NCI-H146 (cell line): ENCODE data around the gene FAM124B.
"Not testable (repeated sequence)": the region's sequence is repeated elsewhere in the genome, so short reads cannot be mapped to it uniquely, and the experiment has no call there.

ENCODE experiments used
- DNase-seq: peaks from one replicate; lab custom pipeline; 2025; lab: John Stamatoyannopoulos, UW

FAM124B gene

GRCh38 chr2:224413381-224413780 is 11.5 kb upstream of the FAM124B start:
- no peak for DNase-seq

GRCh38 chr2:224412141-224413015 is 10.5 kb upstream of the FAM124B start:
- no peak for DNase-seq

- DNase-seq = no peak
Observed at GRCh38 chr2:224410946-224411561, 9.1 kb upstream of the FAM124B start.

DNA sequence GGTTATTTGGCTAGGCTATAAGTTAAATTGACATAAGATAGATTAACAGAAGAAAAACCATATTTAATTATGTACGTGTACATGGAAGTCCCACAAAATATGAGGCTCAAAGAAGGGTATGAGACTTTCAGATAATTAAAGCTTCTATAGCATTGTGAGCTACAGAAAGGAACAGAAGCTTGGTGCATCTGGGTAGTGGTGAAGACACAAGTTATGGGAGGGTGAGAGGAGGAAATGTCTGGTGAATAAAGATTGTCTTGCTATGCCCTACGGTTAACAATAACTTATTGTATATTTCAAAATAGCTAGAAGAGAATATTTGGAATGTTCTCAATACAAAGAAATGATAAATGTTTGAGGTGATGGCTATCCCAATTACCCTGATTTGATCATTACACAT is 6.8 kb upstream of the FAM124B start:
- no peak for DNase-seq

DNA sequence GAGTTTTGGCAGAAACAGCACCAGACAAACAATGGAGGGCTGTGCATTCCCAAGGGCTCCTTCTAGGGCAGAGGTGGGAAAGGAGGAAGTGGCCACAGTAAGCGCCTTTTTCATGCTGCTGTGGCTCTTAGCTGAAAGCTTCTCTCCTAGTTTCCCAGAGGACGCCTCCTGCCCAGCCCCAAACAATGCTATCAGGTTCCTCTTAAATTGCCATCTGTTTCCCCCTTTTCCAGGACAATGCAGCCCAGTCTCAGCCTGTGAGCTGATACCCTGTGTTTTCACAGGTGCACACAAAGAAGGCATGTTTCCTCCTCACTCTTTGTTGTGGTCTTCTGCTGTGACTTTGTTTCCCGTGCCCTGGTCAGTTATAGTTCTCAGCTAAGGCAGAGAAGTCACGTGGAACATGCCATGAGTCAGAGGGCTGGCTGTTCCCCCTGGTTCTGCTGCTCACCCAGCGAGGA is 5.4 kb upstream of the FAM124B start:
- no peak for DNase-seq

DNA sequence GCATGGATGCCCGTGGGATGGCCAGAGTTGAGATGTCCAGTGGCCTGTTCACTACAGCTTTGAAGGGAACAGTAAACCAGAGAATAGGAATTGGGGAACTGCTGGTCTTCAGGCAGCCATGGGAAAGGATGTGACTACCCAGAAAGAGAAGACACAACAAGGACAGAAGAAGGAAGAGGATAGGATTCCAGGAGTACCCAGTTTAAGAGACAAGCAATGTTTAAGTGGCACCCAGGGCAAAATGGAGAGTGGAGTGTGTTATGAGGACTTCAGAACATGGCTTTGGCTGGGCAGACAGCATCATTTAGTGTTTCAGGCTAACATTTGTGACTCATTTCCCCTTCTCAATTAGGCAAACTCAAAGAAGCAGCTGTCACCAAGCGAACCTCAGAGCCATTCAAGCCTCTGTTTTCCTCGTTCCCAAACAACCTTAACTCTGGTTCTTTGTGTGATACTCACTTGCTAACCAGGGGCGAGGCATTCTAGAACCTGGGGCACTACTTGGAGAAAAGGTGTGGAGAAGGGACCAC is 4.0 kb upstream of the FAM124B start:
- no peak for DNase-seq

- no peak for DNase-seq
Observed at GRCh38 chr2:224405412-224405811, 3.5 kb upstream of the FAM124B start.

DNA sequence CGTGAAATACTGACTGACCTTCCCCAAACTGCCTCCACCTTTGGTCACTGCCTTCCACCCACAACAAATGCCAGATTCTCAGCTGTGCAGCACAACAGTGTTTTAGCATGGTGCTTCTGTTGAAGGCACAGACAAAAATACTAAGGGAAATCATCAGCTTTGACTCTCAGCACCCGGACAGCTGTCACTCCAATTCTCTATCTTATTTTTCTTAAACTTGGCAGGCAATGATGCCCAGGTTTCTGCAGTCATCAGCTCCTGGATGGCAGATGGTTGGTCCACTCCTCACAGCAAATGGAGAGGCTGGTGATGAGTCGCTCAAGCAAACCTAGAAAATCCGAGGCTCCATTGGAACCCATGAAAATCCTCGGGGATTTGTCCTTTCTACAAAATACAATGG is 2.9 kb upstream of the FAM124B start:
- no peak for DNase-seq

- no peak for DNase-seq
Observed at GRCh38 chr2:224403657-224404056, 1.8 kb upstream of the FAM124B start.

DNA sequence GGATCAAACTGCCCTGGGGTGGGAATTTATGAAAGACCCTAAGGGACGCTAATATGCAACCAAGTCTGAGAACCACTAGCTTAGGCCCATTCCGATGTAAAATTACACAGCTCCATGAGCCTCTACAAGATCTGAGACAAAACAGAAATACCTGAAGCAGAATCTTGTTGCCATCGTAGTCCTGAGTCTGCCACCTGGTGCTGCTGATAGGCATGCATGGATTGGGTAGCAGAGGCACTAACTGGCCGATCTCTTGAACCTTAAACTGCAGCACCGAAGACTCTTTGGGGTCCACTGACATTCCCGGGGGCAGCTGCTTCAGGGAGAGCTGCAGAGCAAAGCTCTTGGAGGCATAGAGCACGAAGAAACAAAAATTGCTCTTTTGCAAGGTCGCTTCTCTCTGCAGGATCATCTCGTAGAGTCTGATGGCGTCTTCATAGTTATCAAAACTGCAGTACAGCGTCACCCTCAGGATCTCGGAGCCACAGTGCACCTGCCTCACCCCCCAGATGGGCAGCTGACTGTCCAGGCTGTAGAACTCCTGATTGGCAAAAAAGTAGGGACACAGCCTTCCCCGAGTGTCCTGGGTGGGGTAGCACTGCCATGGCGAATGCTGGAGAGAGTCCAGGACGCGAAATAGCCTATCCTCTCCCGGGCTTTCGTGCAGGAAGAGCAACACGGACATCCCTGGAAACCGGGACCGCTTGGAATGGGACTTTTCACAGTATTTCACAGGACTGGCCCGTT is 848 bp downstream of the FAM124B start:
- DNase-seq = no peak

DNA sequence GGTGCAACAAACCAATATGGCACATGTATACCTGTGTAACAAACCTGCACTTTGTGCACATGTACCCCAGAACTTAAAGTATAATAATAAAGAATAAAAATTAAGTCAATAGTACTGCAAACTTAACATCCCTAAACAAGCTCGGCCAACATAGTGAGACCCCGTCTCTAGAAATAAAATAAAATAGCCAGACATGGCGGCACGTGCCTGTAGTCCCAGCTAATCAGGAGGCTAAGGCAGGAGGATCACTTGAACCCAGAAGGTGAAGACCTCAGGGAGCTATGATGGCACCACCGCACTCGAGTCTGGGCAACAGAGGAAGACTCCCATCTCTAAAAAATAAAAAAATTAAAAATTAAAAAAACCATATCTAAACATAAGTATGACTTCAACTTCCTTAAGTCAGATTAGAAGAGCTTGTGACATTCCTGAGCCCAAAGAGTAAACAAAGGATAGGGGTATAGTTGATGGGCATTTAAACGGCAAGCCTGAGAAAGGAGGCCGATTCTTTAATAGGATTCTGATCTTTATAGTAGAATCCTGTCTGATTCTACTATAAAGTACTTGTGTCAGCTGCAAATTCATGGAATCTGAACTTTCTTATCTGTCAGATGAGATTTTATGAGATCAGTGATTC is 1.6 kb downstream of the FAM124B start:
- no peak for DNase-seq

DNA sequence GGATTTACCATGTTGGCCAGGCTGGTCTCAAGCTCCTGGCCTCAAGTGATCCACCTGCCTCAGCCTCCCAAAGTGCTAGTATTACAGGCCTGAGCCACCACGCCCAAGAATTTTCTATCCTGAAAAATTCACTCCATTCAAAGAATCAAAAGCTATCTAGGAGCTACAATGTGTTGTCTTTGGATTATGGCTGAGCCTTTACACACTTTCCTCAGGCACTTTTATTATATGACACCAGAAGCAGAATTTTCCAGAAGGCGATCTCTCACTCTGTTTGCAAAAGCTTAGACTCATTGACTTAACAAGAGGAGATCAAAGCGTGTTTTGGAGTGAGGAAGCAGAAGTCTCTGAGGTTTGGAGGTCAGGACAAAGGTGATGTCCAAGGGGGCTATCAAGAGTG is 3.6 kb downstream of the FAM124B start:
- DNase-seq = no peak

GRCh38 chr2:224397100-224397499 is 4.8 kb downstream of the FAM124B start:
- DNase-seq = not testable (repeated sequence)

DNA sequence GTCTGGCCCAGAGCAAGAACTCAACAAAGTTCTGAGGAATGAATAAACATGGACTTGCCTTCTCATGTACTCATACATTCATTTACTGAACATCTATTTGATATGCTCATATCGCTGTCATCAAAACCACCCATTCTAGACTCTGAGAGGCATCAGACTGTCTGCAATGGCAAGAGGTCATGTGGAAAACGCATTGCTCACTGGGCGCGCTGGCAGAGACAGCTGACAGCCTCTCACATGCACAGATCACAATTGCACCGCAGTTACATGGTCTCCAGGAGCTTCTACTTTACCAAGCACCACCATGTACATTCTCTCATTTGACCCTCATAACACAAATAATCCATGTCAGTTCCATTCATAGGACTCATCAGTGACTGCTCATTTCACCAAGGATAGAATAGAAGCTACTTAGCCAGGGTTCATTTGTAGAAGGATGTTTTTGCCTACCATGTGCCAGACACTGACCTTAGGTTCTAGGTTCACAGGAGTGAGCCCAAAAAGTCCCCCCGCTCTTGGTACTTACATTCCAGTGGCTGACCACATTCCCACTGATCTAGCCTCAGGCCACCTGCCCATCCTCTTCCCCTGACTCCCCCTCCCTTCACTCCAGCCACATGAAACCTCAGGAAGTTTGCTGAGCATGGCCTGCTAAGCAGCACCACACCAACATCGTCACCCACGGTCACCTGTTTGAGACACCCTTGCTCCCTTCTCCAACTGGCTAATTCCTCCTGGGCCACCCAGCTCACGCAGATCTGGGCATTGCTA is 6.1 kb downstream of the FAM124B start:
- DNase-seq = no peak

GRCh38 chr2:224393157-224393872 is 8.6 kb downstream of the FAM124B start:
- DNase-seq = no peak

GRCh38 chr2:224392545-224392944 is 9.4 kb downstream of the FAM124B start:
- DNase-seq = no peak

DNA sequence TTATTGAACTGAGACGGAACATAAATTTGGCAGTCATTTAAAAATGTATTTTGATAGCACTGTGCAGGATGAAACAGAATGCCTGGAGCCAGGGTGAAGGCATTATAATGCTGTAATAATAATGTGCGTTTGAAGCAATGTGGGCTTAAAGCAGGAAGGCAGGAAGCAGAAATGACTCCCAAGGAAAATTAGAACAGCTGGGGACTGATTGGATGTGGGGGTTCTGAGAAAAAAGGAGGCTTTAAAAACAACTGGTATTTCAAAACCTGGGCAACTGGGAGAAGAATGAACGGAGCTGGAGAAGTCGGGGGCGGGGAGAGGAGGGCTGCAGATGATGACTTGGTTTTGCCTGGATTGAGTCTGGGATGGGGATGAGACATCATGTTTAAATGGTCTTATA is 12.6 kb downstream of the FAM124B start:
- DNase-seq = no peak

GRCh38 chr2:224386876-224387275 is 15.0 kb downstream of the FAM124B start:
- no peak for DNase-seq

GRCh38 chr2:224382973-224383555 is 18.8 kb downstream of the FAM124B start:
- DNase-seq = no peak

DNA sequence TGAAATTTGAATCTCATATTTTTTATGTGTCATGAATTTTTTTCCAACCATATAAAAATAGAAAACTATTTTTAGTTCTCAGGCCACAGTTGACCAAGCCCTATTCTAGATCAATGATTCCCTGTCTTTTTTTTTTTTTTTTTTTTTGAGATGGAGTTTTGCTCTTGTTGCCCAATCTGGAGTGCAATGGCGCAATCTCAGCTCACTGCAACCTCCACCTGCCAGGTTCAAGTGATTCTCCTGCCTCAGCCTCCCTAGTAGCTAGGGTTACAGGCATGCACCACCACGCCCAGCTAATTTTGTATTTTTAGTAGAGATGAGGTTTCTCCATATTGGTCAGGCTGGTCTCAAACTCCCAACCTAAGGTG is 19.6 kb downstream of the FAM124B start:
- not testable (repeated sequence) for DNase-seq
